ENCODE results near the gene DDX42. TPM values are rescaled to one million over a fixed set of nuclear protein-coding genes. Genes with fewer than 3 reads are reported as not detected.

The DDX42 gene
- total RNA-seq, 1 donor from 2014 or later, result 148 TPM

GRCh38 chr17:63758428-63758827, 15.5 kb upstream of the DDX42 start:
- H3K9me3 Mint-ChIP-seq, result no peaks in the 10 kb centered on the region
- no peaks in the 10 kb centered on the region for H3K27me3 Mint-ChIP-seq
- H3K27ac Mint-ChIP-seq, result no peak overlapping the region
- TF ChIP-seq CTCF (conservative IDR thresholded peaks at IDR 0.05), result no peak
- no peak overlapping the region for H3K4me3 Mint-ChIP-seq
- peaks cover 19% of the 10 kb centered on the region for H3K36me3 Mint-ChIP-seq
- no peak for DNase-seq (ENCODE audit: extremely low spot score, unreplicated experiment)
- H3K4me1 Mint-ChIP-seq (ENCODE audit: unreplicated experiment), result no peaks in the 10 kb centered on the region

- TF ChIP-seq CTCF (conservative IDR thresholded peaks at IDR 0.05), result no peak
- Mint-ChIP-seq H3K36me3 (peaks cover 22% of the 10 kb centered on the region), H3K27me3 (no peaks in the 10 kb centered on the region), H3K9me3 (no peaks in the 10 kb centered on the region), H3K4me3 (no peak overlapping the region), H3K27ac (no peak overlapping the region), H3K4me1 (ENCODE audit: unreplicated experiment) (no peaks in the 10 kb centered on the region)
- DNase-seq (ENCODE audit: extremely low spot score, unreplicated experiment), result no peak
Measured at GRCh38 chr17:63760771-63761539, 13.0 kb upstream of the DDX42 start.

- no peak overlapping the region for H3K4me3 Mint-ChIP-seq
- no peaks in the 10 kb centered on the region for H3K27me3 Mint-ChIP-seq
- no peak for DNase-seq (ENCODE audit: extremely low spot score, unreplicated experiment)
- H3K36me3 Mint-ChIP-seq, result peaks cover 18% of the 10 kb centered on the region
- no peaks in the 10 kb centered on the region for H3K9me3 Mint-ChIP-seq
- no peak for TF ChIP-seq CTCF (conservative IDR thresholded peaks at IDR 0.05)
- H3K27ac Mint-ChIP-seq, result peak overlapping the region; percentile 3
- H3K4me1 Mint-ChIP-seq (ENCODE audit: unreplicated experiment), result no peaks in the 10 kb centered on the region
Measured at GRCh38 chr17:63762161-63763078, 11.6 kb upstream of the DDX42 start.

GRCh38 chr17:63764716-63765115, 9.3 kb upstream of the DDX42 start:
- TF ChIP-seq CTCF (conservative IDR thresholded peaks at IDR 0.05), result no peak
- no peak for DNase-seq (ENCODE audit: extremely low spot score, unreplicated experiment)
- no peak overlapping the region for H3K4me3 Mint-ChIP-seq
- no peaks in the 10 kb centered on the region for H3K27me3 Mint-ChIP-seq
- no peaks in the 10 kb centered on the region for H3K9me3 Mint-ChIP-seq
- no peaks in the 10 kb centered on the region for H3K4me1 Mint-ChIP-seq (ENCODE audit: unreplicated experiment)
- H3K36me3 Mint-ChIP-seq, result peaks cover 18% of the 10 kb centered on the region
- H3K27ac Mint-ChIP-seq, result no peak overlapping the region

- Mint-ChIP-seq H3K36me3 (peaks cover 18% of the 10 kb centered on the region), H3K4me1 (ENCODE audit: unreplicated experiment) (peaks cover 4% of the 10 kb centered on the region), H3K27me3 (no peaks in the 10 kb centered on the region), H3K27ac (no peak overlapping the region), H3K9me3 (no peaks in the 10 kb centered on the region), H3K4me3 (no peak overlapping the region)
- DNase-seq (ENCODE audit: extremely low spot score, unreplicated experiment), result no peak
- no peak for TF ChIP-seq CTCF (conservative IDR thresholded peaks at IDR 0.05)
Measured at GRCh38 chr17:63766754-63767153, 7.2 kb upstream of the DDX42 start.
